GM20000 (cell line): ENCODE data around the gene C1QL4.

Experiments
- DNase-seq: peaks from one replicate; pipeline ENCODE4 v3.0.0; 2012; ENCODE audit warnings: low spot score
- TF ChIP-seq, protein P1 (sequence below): IDR thresholded peaks from 2 replicates; pipeline ENCODE4 v1.5.1; 2012; ENCODE audit warnings: mild to moderate bottlenecking, control low read depth; ENCODE audit errors: extremely low read depth, missing control alignments

C1QL4 gene

DNA sequence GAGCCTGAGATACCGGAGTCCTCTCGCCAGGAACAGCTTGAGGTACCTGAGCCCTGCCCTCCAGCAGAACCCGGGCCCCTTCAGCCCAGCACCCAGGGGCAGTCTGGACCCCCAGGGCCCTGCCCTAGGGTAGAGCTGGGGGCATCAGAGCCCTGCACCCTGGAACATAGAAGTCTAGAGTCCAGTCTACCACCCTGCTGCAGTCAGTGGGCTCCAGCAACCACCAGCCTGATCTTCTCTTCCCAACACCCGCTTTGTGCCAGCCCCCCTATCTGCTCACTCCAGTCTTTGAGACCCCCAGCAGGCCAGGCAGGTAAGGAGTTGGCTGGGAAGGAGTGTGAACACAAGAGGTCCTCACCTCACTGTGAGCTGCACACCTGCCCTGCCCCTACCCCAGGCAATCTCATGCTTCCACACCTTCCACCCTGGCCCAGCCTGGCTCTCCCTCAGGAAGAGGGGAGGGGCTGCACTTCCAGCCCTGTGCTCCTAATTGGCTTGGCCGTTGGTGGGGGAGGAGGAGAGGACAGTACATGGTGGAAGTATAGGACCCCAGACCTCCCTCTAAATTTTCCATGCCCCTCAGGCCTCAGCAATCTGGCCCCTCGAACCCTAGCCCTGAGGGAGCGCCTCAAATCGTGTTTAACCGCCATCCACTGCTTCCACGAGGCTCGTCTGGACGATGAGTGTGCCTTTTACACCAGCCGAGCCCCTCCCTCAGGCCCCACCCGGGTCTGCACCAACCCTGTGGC lies 6.2 kb downstream of the C1QL4 start:
- no peak for DNase-seq
- TF ChIP-seq, protein P1, sequence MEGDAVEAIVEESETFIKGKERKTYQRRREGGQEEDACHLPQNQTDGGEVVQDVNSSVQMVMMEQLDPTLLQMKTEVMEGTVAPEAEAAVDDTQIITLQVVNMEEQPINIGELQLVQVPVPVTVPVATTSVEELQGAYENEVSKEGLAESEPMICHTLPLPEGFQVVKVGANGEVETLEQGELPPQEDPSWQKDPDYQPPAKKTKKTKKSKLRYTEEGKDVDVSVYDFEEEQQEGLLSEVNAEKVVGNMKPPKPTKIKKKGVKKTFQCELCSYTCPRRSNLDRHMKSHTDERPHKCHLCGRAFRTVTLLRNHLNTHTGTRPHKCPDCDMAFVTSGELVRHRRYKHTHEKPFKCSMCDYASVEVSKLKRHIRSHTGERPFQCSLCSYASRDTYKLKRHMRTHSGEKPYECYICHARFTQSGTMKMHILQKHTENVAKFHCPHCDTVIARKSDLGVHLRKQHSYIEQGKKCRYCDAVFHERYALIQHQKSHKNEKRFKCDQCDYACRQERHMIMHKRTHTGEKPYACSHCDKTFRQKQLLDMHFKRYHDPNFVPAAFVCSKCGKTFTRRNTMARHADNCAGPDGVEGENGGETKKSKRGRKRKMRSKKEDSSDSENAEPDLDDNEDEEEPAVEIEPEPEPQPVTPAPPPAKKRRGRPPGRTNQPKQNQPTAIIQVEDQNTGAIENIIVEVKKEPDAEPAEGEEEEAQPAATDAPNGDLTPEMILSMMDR: no peak

DNA sequence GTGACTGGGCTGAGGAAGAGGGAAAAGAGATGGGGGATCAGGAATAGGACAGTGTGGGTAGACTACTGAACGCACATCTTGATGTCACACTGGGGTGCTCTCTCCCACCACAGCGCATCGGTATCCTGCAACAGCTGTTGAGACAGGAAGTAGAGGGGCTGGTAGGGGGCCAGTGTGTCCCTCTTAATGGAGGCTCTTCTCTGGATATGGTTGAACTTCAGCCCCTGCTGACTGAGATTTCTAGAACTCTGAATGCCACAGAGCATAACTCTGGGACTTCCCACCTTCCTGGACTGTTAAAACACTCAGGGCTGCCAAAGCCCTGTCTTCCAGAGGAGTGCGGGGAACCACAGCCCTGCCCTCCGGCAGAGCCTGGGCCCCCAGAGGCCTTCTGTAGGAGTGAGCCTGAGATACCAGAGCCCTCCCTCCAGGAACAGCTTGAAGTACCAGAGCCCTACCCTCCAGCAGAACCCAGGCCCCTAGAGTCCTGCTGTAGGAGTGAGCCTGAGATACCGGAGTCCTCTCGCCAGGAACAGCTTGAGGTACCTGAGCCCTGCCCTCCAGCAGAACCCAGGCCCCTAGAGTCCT lies 6.9 kb downstream of the C1QL4 start:
- TF ChIP-seq, protein P1: no peak
- no peak for DNase-seq

DNA sequence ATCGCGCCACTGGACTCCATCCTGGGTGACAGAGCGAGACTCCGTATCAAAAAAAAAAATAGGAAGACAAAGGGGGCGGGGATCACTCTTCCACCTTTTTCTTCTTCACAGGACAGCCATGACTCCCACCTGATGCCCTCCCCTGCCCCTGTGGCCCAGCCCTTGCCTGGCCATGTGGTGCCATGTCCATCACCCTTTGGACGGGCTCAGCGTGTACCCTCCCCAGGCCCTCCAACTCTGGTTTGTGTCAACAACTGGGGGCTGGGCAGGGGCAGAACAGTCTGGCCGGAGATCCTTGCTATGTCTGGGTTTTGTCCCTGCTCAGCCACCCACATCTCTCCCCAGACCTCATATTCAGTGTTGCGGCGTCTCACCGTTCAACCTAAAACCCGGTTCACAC lies 8.2 kb downstream of the C1QL4 start:
- TF ChIP-seq, protein P1: no peak
- DNase-seq: no peak

DNA sequence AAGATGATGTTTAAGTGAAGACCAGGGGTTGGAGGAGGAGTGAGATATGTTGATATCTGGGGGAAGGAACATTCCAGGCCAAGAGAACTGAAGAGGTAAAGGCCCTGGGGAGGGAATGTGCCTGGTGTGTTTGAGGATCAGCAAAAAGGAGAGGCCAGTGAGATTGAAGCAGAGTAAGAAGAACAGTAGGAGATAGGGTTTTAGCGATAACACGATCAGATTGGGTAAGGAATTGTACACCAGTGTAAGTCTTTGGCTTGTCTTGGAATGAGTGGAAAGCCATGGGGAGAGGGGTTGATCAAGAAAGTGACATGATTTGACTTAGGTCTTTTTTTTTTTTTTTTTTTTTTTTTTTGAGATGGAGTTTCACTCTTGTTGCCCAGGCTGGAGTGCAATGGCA lies 9.1 kb downstream of the C1QL4 start:
- no peak for DNase-seq
- TF ChIP-seq, protein P1: no peak

DNA sequence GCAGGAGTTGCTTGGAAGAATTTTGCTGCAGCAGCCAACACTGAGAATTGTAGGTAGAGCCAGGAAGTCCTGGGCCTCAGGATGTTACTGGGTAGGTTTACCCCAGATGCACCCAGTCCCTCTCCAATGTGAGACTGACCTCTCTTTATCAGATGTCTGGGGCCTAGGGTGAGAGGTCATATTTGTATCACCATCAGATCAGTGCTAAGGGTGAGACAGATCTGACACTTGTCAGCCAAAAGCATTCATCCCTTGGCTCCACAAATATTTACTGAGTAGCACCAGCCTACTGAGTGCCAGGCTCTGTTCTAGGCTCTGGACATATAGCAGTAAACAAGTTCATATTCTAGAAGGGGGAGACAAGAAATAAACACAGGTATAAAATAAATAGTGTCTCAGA lies 9.6 kb downstream of the C1QL4 start:
- TF ChIP-seq, protein P1: no peak
- DNase-seq: no peak

DNA sequence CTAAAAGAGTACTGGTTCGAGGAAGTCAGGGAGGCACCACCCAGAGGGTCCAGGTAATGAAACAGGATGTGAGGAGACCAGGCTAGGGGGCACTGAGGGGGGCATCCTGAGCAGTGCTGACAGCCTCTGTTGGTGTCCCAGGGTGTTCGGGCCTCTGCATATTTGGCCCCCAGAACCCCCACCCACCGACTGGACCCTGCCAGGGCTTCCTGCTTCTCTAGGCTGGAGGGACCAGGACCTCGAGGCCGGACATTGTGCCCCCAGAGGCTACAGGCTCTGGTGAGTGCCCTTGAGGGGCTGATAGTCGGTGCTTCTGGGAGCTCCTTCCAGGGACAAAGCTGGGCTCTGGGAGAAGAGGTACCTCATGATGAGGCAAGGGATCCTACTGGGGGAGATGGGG lies 11.4 kb downstream of the C1QL4 start:
- TF ChIP-seq, protein P1: no peak
- no peak for DNase-seq

DNA sequence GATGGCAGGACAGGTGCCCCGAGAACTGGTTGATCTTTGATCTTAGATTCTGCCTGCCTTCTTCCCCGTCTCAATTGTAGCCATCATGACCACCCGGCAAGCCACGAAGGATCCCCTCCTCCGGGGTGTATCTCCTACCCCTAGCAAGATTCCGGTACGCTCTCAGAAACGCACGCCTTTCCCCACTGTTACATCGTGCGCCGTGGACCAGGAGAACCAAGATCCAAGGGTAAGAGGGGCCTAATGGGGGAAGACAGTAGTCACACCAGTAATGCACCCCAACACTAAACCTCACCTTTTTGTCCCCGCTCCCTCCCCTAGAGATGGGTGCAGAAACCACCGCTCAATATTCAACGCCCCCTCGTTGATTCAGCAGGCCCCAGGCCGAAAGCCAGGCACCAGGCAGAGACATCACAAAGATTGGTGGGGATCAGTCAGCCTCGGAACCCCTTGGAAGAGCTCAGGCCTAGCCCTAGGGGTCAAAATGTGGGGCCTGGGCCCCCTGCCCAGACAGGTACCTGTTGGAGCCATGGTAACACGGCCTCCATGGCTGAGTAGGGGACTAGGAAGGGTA lies 13.4 kb downstream of the C1QL4 start:
- TF ChIP-seq, protein P1: no peak
- DNase-seq: peak; percentile 19
